Stomach (tissue), 9 donors: Measurements from ENCODE around the gene SOST. TPM values are rescaled to one million over a fixed set of nuclear protein-coding genes. Genes with fewer than 3 reads are reported as not detected.

Source experiments
- DNase-seq, 2 donors: peaks; one replicate each; pipeline versions ENCODE4 v3.0.0 to v3.0.0-alpha.2; 2013 to 2019
- H3K27ac ChIP-seq, 5 donors: fragments of 200-600 bp in 4 of 5; sonication (generic) in 4 of 5; one replicate each; pipeline ENCODE4 v1.5.1; 2013 to 2019; ENCODE audit warnings: mild to moderate bottlenecking in 1 of 5, moderate library complexity in 1 of 5
- H3K27me3 ChIP-seq, 3 donors: fragments of 200-600 bp; sonication (generic); one replicate each; pipeline ENCODE4 v1.5.1; 2017 to 2019; ENCODE audit warnings: mixed run types in 1 of 3
- H3K36me3 ChIP-seq, 4 donors: fragments of 200-600 bp; sonication (generic); 1 replicate in 3 of 4; 2 replicates in 1 of 4; pipeline ENCODE4 v1.5.1; 2016 to 2019
- H3K4me1 ChIP-seq, 4 donors: fragments of 200-600 bp; sonication (generic); one replicate each; pipeline ENCODE4 v1.5.1; 2016 to 2019
- H3K4me3 ChIP-seq, 4 donors: fragments of 200-600 bp; sonication (generic) in 3 of 4; one replicate each; pipeline ENCODE4 v1.5.1; 2016 to 2019; ENCODE audit warnings: mild to moderate bottlenecking in 1 of 4
- H3K9me3 ChIP-seq, 4 donors: fragments of 200-600 bp; sonication (generic); one replicate each; pipeline ENCODE4 v1.5.1; 2016 to 2019
- EP300 ChIP-seq: sonication (generic); formaldehyde crosslinking; IDR thresholded peaks from one replicate; pipeline ENCODE4 v1.6.1; 2017; ENCODE audit warnings: antibody characterized with exemption
- POLR2A ChIP-seq, 4 donors: fragments of 450-650 bp; IDR thresholded peaks; one replicate each; pipeline ENCODE4 v1.6.1; 2016; ENCODE audit warnings: antibody characterized with exemption in 4 of 4, control low read depth in 2 of 4, mild to moderate bottlenecking in 1 of 4, moderate library complexity in 1 of 4
- POLR2AphosphoS5 ChIP-seq, 3 donors: sonication (generic); formaldehyde crosslinking; IDR thresholded peaks; one replicate each; pipeline ENCODE4 v1.6.1; 2016; ENCODE audit warnings: antibody characterized with exemption in 3 of 3
- WGBS, 5 donors: extraction: QIAGEN DNeasy Blood & Tissue Kit in 3 of 5; methylation state at CpG; one replicate each; pipeline versions ENCODE4 v1.1.5 to v1.1.7; 2013 to 2018; 5-methylcytosine and 5-hydroxymethylcytosine counted together
- intact Hi-C: fragments of 100-400 bp; cut with DNase I; formaldehyde crosslinking; loops from one replicate; pipeline ENCODE4 v1.15.1; 2023; ENCODE audit warnings: low total_unique reads
- polyA plus RNA-seq, 3 donors: library from polyadenylated mRNA; stranded (reverse); fragments of 200-250 nt; gene quantifications; one replicate each; pipeline ENCODE4 v1.2.3, GENCODE V29; 2013
- total RNA-seq, 5 donors: library from RNA; depleted of rRNA; stranded (reverse); fragments of >200 nt; gene quantifications; one replicate each; pipeline versions ENCODE4 v1.1.0 to v1.2.3, GENCODE V29; 2014 to 2016
- TF ChIP-seq, protein P1 (sequence below), 7 experiments: fragments of 450-650 bp in 4 of 7; fragments of 200-600 bp in 3 of 7; sonication (generic) in 3 of 7; IDR thresholded peaks; one replicate each; pipeline ENCODE4 v1.5.1; 2016 to 2019; ENCODE audit warnings: antibody characterized with exemption in 7 of 7, control low read depth in 2 of 7, mild to moderate bottlenecking in 1 of 7
- donor health status: healthy with polysubstance abuse.
- donor health status: Bipolar disorder and iron deficiency.
- donor health status: healthy.

The SOST gene
- total and polyA plus RNA-seq, 8 donors = not detected

GRCh38 chr17:43772877-43773648, 14.5 kb upstream of the SOST start:
- intact Hi-C loops = no loop called here
- no peak overlapping the region for H3K4me3 ChIP-seq
- H3K4me1 ChIP-seq = peaks cover 49 to 86% (median 74%) of the 10 kb centered on the region in 4 donors
- H3K27me3 ChIP-seq = no peaks in the 10 kb centered on the region
- no peak for DNase-seq
- WGBS, 5 donors = 26 to 47% (median 46%) methylated on average over 10 of the region's 10 CpGs
- no peak for TF ChIP-seq EP300
- no peak for TF ChIP-seq POLR2AphosphoS5 (IDR thresholded peaks at IDR 0.05)
- no peak for TF ChIP-seq POLR2A (IDR thresholded peaks at IDR 0.05)
- TF ChIP-seq, protein P1, sequence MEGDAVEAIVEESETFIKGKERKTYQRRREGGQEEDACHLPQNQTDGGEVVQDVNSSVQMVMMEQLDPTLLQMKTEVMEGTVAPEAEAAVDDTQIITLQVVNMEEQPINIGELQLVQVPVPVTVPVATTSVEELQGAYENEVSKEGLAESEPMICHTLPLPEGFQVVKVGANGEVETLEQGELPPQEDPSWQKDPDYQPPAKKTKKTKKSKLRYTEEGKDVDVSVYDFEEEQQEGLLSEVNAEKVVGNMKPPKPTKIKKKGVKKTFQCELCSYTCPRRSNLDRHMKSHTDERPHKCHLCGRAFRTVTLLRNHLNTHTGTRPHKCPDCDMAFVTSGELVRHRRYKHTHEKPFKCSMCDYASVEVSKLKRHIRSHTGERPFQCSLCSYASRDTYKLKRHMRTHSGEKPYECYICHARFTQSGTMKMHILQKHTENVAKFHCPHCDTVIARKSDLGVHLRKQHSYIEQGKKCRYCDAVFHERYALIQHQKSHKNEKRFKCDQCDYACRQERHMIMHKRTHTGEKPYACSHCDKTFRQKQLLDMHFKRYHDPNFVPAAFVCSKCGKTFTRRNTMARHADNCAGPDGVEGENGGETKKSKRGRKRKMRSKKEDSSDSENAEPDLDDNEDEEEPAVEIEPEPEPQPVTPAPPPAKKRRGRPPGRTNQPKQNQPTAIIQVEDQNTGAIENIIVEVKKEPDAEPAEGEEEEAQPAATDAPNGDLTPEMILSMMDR (IDR thresholded peaks at IDR 0.05) = no peak
- H3K36me3 ChIP-seq = peaks cover 45 to 85% (median 78%) of the 10 kb centered on the region in 4 donors
- peak overlapping the region; percentile 22 to 79 (median 72) for H3K27ac ChIP-seq
- no peaks in the 10 kb centered on the region for H3K9me3 ChIP-seq

GRCh38 chr17:43771463-43771862, 12.9 kb upstream of the SOST start:
- H3K36me3 ChIP-seq = peaks cover 45 to 91% (median 83%) of the 10 kb centered on the region in 4 donors
- peaks cover 34 to 84% (median 68%) of the 10 kb centered on the region in 4 donors for H3K4me1 ChIP-seq
- no peak for TF ChIP-seq POLR2AphosphoS5 (IDR thresholded peaks at IDR 0.05)
- no peak overlapping the region for H3K4me3 ChIP-seq
- H3K27ac ChIP-seq = no peak overlapping the region
- DNase-seq = no peak
- no peaks in the 10 kb centered on the region for H3K27me3 ChIP-seq
- 83 to 89% (median 85%) methylated on average over 9 of the region's 9 CpGs for WGBS, 5 donors
- no peaks in the 10 kb centered on the region for H3K9me3 ChIP-seq
- intact Hi-C loops = no loop called here

GRCh38 chr17:43770957-43771356, 12.4 kb upstream of the SOST start:
- 75 to 94% (median 89%) methylated on average over 2 of the region's 2 CpGs for WGBS, 5 donors
- no peaks in the 10 kb centered on the region for H3K9me3 ChIP-seq
- DNase-seq = no peak
- H3K36me3 ChIP-seq = peaks cover 45 to 90% (median 81%) of the 10 kb centered on the region in 4 donors
- no peak for TF ChIP-seq EP300
- TF ChIP-seq, protein P1 (IDR thresholded peaks at IDR 0.05) = no peak
- no peak for TF ChIP-seq POLR2A (IDR thresholded peaks at IDR 0.05)
- TF ChIP-seq POLR2AphosphoS5 (IDR thresholded peaks at IDR 0.05) = no peak
- intact Hi-C loops = no loop called here
- H3K4me1 ChIP-seq = peaks cover 29 to 79% (median 64%) of the 10 kb centered on the region in 4 donors
- no peak overlapping the region for H3K27ac ChIP-seq
- H3K4me3 ChIP-seq = no peak overlapping the region
- no peaks in the 10 kb centered on the region for H3K27me3 ChIP-seq

GRCh38 chr17:43769859-43770258, 11.3 kb upstream of the SOST start:
- Histone ChIP-seq H3K9me3 (no peaks in the 10 kb centered on the region), H3K36me3 (peaks cover 45 to 85% (median 79%) of the 10 kb centered on the region in 4 donors), H3K4me1 (peaks cover 28 to 69% (median 58%) of the 10 kb centered on the region in 4 donors), H3K4me3 (no peak overlapping the region), H3K27ac (peak overlapping the region in 1 of 5 donors; percentile 53), H3K27me3 (no peaks in the 10 kb centered on the region)
- TF ChIP-seq EP300 (no peak), POLR2AphosphoS5 (IDR thresholded peaks at IDR 0.05) (no peak), POLR2A (IDR thresholded peaks at IDR 0.05) (no peak)
- TF ChIP-seq, protein P1 (IDR thresholded peaks at IDR 0.05) = no peak
- no peak for DNase-seq
- intact Hi-C loops = no loop called here
- WGBS, 5 donors = 91 to 98% (median 95%) methylated on average over 9 to 11 of the region's 11 CpGs

DNA sequence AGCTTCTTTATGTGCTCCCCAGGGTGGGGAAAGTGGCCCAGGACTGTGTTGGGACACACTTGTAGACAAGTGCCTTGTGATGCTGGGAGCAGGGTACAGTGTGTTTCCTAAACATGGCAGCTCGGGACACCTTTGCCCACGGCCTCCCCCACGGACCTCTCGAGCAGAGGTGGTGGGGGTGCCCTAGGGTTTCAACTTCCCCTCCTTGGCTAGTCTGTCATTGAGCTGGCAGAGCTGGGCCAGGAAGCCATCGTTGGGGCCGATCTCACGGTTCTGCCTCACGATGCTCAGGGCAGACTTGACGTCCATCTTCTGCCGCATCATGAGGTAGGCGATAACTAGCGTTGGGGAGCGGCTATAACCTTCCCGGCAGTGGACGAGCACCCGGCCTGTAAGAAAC, 10.8 kb upstream of the SOST start:
- WGBS, 5 donors = 91 to 94% (median 92%) methylated on average over 6 to 16 of the region's 16 CpGs
- DNase-seq = no peak
- H3K27me3 ChIP-seq = no peaks in the 10 kb centered on the region
- H3K4me3 ChIP-seq = no peak overlapping the region
- H3K36me3 ChIP-seq = peaks cover 43 to 80% (median 76%) of the 10 kb centered on the region in 4 donors
- peaks cover 28 to 69% (median 56%) of the 10 kb centered on the region in 4 donors for H3K4me1 ChIP-seq
- intact Hi-C loops = no loop called here
- TF ChIP-seq POLR2AphosphoS5 (IDR thresholded peaks at IDR 0.05) (no peak), POLR2A (IDR thresholded peaks at IDR 0.05) (no peak), EP300 (no peak)
- TF ChIP-seq, protein P1 (IDR thresholded peaks at IDR 0.05) = no peak
- no peaks in the 10 kb centered on the region for H3K9me3 ChIP-seq
- peak overlapping the region in 3 of 5 donors; percentile 42 to 65 (median 53) for H3K27ac ChIP-seq
